Keratinocyte (primary cell): ENCODE results near the gene KIF21A. TPM values are rescaled to one million over a fixed set of nuclear protein-coding genes. Genes with fewer than 3 reads are reported as not detected.

Experiments
- DNase-seq: peaks from one replicate; pipeline ENCODE4 v3.0.0-alpha.2; 2011; ENCODE audit warnings: low read depth, missing footprints, low spot score
- FAIRE-seq: peaks from 2 replicates; lab custom pipeline; 2011; peaks lifted over from hg19 to GRCh38; lab: Jason Lieb, UNC
- H2AFZ ChIP-seq: 2 replicates; pipeline ENCODE4 v1.6.0; 2012; ENCODE audit warnings: low read length, control low read depth, inconsistent platforms; ENCODE audit not compliant: control insufficient read depth
- H3K27ac ChIP-seq: 2 replicates; pipeline ENCODE4 v1.5.1; 2011; ENCODE audit warnings: low read length; ENCODE audit not compliant: control insufficient read depth, insufficient read depth
- H3K27me3 ChIP-seq: 3 replicates; pipeline ENCODE4 v1.6.0; 2011; ENCODE audit warnings: low read length; ENCODE audit not compliant: control insufficient read depth, insufficient read depth; ENCODE audit errors: extremely low read depth
- H3K36me3 ChIP-seq, 2 experiments: 2 replicates in 1 of 2; 3 replicates in 1 of 2; pipeline ENCODE4 v1.5.1; 2011; ENCODE audit warnings: low read length in 2 of 2, mild to moderate bottlenecking in 1 of 2; ENCODE audit not compliant: control insufficient read depth in 2 of 2, insufficient read depth in 2 of 2; ENCODE audit errors: extremely low read depth in 1 of 2
- H3K4me1 ChIP-seq: 3 replicates; pipeline ENCODE4 v1.5.1; 2011; ENCODE audit warnings: low read length; ENCODE audit not compliant: control insufficient read depth, insufficient read depth; ENCODE audit errors: extremely low read depth
- H3K4me2 ChIP-seq: 3 replicates; pipeline ENCODE4 v1.6.0; 2011; ENCODE audit warnings: low read depth, low read length; ENCODE audit not compliant: control insufficient read depth, insufficient read depth; ENCODE audit errors: extremely low read depth
- H3K4me3 ChIP-seq, 3 experiments: fragments of 200-600 bp in 1 of 3; sonication (generic) in 1 of 3; 2 replicates in 2 of 3; 3 replicates in 1 of 3; pipeline ENCODE4 v1.5.1; 2011 to 2016; ENCODE audit warnings: low read length in 3 of 3, mild to moderate bottlenecking in 3 of 3, control low read depth in 2 of 3, inconsistent platforms in 1 of 3, low read depth in 1 of 3, mixed read lengths in 1 of 3, mixed run types in 1 of 3, moderate library complexity in 1 of 3; ENCODE audit not compliant: control insufficient read depth in 2 of 3, insufficient read depth in 2 of 3; ENCODE audit errors: extremely low read depth in 1 of 3
- H3K79me2 ChIP-seq: 2 replicates; pipeline ENCODE4 v1.6.0; 2012; ENCODE audit warnings: low read length; ENCODE audit not compliant: control insufficient read depth, insufficient read depth
- H3K9ac ChIP-seq: 3 replicates; pipeline ENCODE4 v1.6.0; 2011; ENCODE audit warnings: low read length; ENCODE audit not compliant: control insufficient read depth, insufficient read depth; ENCODE audit errors: extremely low read depth
- H3K9me1 ChIP-seq: 3 replicates; pipeline ENCODE4 v1.6.0; 2011; ENCODE audit warnings: low read length; ENCODE audit not compliant: control insufficient read depth, insufficient read depth; ENCODE audit errors: extremely low read depth
- H3K9me3 ChIP-seq: 2 replicates; pipeline ENCODE4 v1.5.1; 2012; ENCODE audit warnings: low read depth, low read length; ENCODE audit not compliant: control insufficient read depth
- H4K20me1 ChIP-seq: 3 replicates; pipeline ENCODE4 v1.6.0; 2011; ENCODE audit warnings: low read length; ENCODE audit not compliant: control insufficient read depth, insufficient read depth; ENCODE audit errors: extremely low read depth
- EZH2 ChIP-seq: IDR thresholded peaks from one replicate; pipeline ENCODE4 v1.6.1; 2012; ENCODE audit warnings: inconsistent platforms, mild to moderate bottlenecking, low read length, moderate library complexity
- dilution Hi-C: fragments of 300-500 bp; cut with MboI; formaldehyde crosslinking; loops from one replicate; pipeline ENCODE4 v1.7.0; 2020; ENCODE audit warnings: low sequenced_read_pairs; ENCODE audit not compliant: extremely low pct_ligation_motif_present
- polyA plus RNA-seq, 5 experiments: library from polyadenylated mRNA; depleted of rRNA in 3 of 5; stranded (reverse) in 3 of 5; stranded (forward) in 1 of 5; unstranded in 1 of 5; fragments of >200 nt; gene quantifications; 1 replicate in 1 of 5; 2 replicates in 3 of 5; 3 replicates in 1 of 5; pipeline versions ENCODE4 v1.2.1 to v1.2.3, GENCODE V29; 2011 to 2012; ENCODE audit warnings: missing spikeins in 2 of 5, low read depth in 1 of 5, low replicate concordance in 1 of 5
- TF ChIP-seq, protein P1 (sequence below), 3 experiments: IDR thresholded peaks in 1 of 3; conservative IDR thresholded peaks in 1 of 3; optimal IDR thresholded peaks in 1 of 3; 2 replicates in 2 of 3; 3 replicates in 1 of 3; pipeline versions ENCODE3 to v1.5.1; 2011; ENCODE audit warnings: low read length in 3 of 3, mild to moderate bottlenecking in 3 of 3, moderate library complexity in 2 of 3, control low read depth in 1 of 3, inconsistent platforms in 1 of 3; ENCODE audit not compliant: insufficient read depth in 2 of 3; ENCODE audit errors: extremely low read depth in 1 of 3

Gene KIF21A
- polyA plus RNA-seq, 1 donor (not counting 4 experiments of a cell fraction or from before 2014, with no cell fraction given), result 27.5 TPM

DNA sequence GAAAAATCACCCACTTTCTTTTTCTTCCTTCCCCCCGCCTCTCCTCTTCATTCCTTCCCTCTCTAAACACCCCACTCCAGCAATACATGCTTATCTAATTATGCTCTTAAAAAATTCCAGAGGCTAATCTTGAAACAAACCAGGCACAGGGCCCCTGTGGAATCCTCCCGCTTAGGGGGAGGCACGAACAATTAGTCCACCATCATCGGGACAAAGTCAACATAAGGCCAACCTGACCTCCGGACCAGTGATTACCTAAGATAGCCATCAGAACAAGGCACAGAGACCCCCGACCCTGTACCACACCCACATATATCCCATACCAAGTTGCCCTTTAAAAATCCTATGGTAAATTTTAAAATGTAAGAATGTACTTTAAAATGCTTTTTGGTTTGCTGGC is 47.1 kb downstream of the KIF21A start:
- no peak for DNase-seq
- TF ChIP-seq, protein P1, sequence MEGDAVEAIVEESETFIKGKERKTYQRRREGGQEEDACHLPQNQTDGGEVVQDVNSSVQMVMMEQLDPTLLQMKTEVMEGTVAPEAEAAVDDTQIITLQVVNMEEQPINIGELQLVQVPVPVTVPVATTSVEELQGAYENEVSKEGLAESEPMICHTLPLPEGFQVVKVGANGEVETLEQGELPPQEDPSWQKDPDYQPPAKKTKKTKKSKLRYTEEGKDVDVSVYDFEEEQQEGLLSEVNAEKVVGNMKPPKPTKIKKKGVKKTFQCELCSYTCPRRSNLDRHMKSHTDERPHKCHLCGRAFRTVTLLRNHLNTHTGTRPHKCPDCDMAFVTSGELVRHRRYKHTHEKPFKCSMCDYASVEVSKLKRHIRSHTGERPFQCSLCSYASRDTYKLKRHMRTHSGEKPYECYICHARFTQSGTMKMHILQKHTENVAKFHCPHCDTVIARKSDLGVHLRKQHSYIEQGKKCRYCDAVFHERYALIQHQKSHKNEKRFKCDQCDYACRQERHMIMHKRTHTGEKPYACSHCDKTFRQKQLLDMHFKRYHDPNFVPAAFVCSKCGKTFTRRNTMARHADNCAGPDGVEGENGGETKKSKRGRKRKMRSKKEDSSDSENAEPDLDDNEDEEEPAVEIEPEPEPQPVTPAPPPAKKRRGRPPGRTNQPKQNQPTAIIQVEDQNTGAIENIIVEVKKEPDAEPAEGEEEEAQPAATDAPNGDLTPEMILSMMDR (optimal IDR thresholded peaks at IDR 0.05 in 1 of 3, IDR thresholded peaks at IDR 0.05 in 1 of 3, conservative IDR thresholded peaks at IDR 0.05 in 1 of 3; ENCODE audit: extremely low read depth in 1 of 3, insufficient read depth in 2 of 3, low read length in 3 of 3), result no peak
- H3K9me1 ChIP-seq, result no peaks in the 10 kb centered on the region
- H3K9me3 ChIP-seq, result no peaks in the 10 kb centered on the region
- no peak overlapping the region for H3K27ac ChIP-seq
- no peaks in the 10 kb centered on the region for H3K27me3 ChIP-seq
- H2AFZ ChIP-seq, result no peak overlapping the region
- H3K4me1 ChIP-seq, result no peaks in the 10 kb centered on the region
- H3K4me2 ChIP-seq, result no peak overlapping the region
- H3K9ac ChIP-seq, result no peak overlapping the region
- no peak overlapping the region for H3K4me3 ChIP-seq
- dilution Hi-C loops, result no loop called here
- no peaks in the 10 kb centered on the region for H4K20me1 ChIP-seq
- H3K79me2 ChIP-seq, result no peaks in the 10 kb centered on the region
- H3K36me3 ChIP-seq, result no peaks in the 10 kb centered on the region
- FAIRE-seq, result no peak

DNA sequence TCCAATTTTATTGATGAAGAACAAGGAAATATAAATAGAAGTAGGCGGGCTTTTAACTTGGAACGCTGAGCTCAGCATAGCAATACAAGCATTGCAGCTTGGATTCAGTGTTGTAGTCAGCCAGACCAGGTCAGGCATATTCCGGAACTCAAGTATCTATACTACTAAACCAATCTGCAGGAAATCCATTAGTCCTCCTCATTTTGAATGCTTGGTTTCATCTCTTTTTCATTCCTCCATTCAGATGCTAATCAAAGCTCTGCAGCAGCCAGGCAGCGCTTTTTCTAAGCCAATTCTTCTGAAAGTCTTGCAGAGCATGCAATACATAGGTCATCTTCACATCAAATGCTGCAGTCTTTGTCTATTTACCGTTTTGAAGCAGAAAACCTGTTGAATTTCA is 49.0 kb downstream of the KIF21A start:
- no peaks in the 10 kb centered on the region for H3K36me3 ChIP-seq
- H3K9ac ChIP-seq, result no peak overlapping the region
- FAIRE-seq (no peak), DNase-seq (no peak)
- H3K79me2 ChIP-seq, result no peaks in the 10 kb centered on the region
- no peak overlapping the region for H3K27ac ChIP-seq
- H3K4me1 ChIP-seq, result no peaks in the 10 kb centered on the region
- H3K27me3 ChIP-seq, result no peaks in the 10 kb centered on the region
- no peak for TF ChIP-seq EZH2
- TF ChIP-seq, protein P1 (optimal IDR thresholded peaks at IDR 0.05 in 1 of 3, IDR thresholded peaks at IDR 0.05 in 1 of 3, conservative IDR thresholded peaks at IDR 0.05 in 1 of 3; ENCODE audit: extremely low read depth in 1 of 3, insufficient read depth in 2 of 3, low read length in 3 of 3), result no peak
- no peak overlapping the region for H2AFZ ChIP-seq
- no peak overlapping the region for H3K4me2 ChIP-seq
- no peaks in the 10 kb centered on the region for H4K20me1 ChIP-seq
- dilution Hi-C loops, result no loop called here
- no peaks in the 10 kb centered on the region for H3K9me1 ChIP-seq
- H3K4me3 ChIP-seq, result no peak overlapping the region
- H3K9me3 ChIP-seq, result no peaks in the 10 kb centered on the region
